ENCODE data around the gene BAAT.

- TF ChIP-seq GATA3 (IDR thresholded peaks at IDR 0.05; ENCODE audit: low read depth, low read length) (no peak), GATA2 (IDR thresholded peaks at IDR 0.05; ENCODE audit: low read depth, low read length) (no peak)
Measured at GRCh38 chr9:101369286-101369685, 15.5 kb downstream of the BAAT start.
